Measurements from ENCODE around the gene PHKB.

GRCh38 chr16:47728205-47728604 is 267.1 kb downstream of the PHKB start:
- no peak for TF ChIP-seq CTCF (IDR thresholded peaks at IDR 0.05)
- no peak for TF ChIP-seq POLR2A (IDR thresholded peaks at IDR 0.05)
- no peak for TF ChIP-seq POLR2AphosphoS5 (IDR thresholded peaks at IDR 0.05)
- no peak for TF ChIP-seq EP300 (IDR thresholded peaks at IDR 0.05)

All from gastroesophageal sphincter (tissue), 3 donors.